ENCODE data around the gene CD274. TPM values are rescaled to one million over a fixed set of nuclear protein-coding genes. Genes with fewer than 3 reads are reported as not detected.

CD274 gene
- total RNA-seq, 1 experiment from 2014 or later: 0.42 TPM

DNA sequence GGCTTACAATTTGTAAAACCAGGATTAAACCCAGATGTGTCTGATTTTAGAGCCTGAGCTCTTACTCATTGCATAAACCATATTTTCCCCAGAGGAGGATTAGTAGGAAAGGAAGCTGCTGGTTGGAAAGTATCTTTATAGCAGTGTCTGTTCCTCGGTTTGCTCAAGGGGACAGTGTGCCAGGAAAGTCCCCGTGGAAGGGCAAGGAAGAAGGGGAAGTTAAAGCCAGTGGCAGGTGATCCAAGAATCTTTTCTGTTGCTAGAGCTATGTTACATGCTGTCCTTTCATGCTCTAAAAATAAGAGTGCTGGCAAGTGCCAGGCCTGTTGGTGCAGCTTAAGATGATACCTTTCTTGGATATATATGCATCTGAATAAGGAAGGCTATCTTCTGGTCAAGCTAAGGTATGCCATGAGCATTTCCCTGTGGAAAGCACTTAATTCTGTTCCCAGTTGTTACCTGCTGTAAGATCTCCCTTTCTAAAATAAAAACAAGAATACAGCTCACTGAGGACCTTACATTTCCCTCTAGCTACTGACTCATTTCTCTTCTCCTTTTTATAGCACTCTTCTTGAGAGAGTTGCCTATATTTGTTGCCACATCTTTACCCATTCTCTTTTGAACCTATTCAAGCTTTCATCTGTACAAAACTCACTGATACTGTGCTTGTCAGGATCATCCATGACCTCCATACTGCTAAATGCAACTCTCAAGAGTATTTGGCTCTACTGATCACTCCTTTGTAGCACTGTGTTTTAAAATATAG, 68.0 kb downstream of the CD274 start (continued):
- TF ChIP-seq TEAD4 (CRISPR knock-in tag; IDR thresholded peaks at IDR 0.05): no peak
- TF ChIP-seq, protein P1, sequence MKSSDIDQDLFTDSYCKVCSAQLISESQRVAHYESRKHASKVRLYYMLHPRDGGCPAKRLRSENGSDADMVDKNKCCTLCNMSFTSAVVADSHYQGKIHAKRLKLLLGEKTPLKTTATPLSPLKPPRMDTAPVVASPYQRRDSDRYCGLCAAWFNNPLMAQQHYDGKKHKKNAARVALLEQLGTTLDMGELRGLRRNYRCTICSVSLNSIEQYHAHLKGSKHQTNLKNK (CRISPR knock-in tag; IDR thresholded peaks at IDR 0.05): no peak
- TF ChIP-seq ZNF416 (CRISPR knock-in tag; IDR thresholded peaks at IDR 0.05): no peak
- TF ChIP-seq, protein P2, sequence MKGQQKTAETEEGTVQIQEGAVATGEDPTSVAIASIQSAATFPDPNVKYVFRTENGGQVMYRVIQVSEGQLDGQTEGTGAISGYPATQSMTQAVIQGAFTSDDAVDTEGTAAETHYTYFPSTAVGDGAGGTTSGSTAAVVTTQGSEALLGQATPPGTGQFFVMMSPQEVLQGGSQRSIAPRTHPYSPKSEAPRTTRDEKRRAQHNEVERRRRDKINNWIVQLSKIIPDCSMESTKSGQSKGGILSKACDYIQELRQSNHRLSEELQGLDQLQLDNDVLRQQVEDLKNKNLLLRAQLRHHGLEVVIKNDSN (CRISPR knock-in tag; IDR thresholded peaks at IDR 0.05): no peak
- TF ChIP-seq, protein P3, sequence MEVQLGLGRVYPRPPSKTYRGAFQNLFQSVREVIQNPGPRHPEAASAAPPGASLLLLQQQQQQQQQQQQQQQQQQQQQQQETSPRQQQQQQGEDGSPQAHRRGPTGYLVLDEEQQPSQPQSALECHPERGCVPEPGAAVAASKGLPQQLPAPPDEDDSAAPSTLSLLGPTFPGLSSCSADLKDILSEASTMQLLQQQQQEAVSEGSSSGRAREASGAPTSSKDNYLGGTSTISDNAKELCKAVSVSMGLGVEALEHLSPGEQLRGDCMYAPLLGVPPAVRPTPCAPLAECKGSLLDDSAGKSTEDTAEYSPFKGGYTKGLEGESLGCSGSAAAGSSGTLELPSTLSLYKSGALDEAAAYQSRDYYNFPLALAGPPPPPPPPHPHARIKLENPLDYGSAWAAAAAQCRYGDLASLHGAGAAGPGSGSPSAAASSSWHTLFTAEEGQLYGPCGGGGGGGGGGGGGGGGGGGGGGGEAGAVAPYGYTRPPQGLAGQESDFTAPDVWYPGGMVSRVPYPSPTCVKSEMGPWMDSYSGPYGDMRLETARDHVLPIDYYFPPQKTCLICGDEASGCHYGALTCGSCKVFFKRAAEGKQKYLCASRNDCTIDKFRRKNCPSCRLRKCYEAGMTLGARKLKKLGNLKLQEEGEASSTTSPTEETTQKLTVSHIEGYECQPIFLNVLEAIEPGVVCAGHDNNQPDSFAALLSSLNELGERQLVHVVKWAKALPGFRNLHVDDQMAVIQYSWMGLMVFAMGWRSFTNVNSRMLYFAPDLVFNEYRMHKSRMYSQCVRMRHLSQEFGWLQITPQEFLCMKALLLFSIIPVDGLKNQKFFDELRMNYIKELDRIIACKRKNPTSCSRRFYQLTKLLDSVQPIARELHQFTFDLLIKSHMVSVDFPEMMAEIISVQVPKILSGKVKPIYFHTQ (CRISPR knock-in tag; IDR thresholded peaks at IDR 0.05): no peak
- no peak for TF ChIP-seq JAZF1 (CRISPR knock-in tag; IDR thresholded peaks at IDR 0.05)
- no peak for TF ChIP-seq TP53 (CRISPR knock-in tag; IDR thresholded peaks at IDR 0.05)
- no peak for TF ChIP-seq NR1H2 (CRISPR knock-in tag; IDR thresholded peaks at IDR 0.05)
- TF ChIP-seq, protein P4, sequence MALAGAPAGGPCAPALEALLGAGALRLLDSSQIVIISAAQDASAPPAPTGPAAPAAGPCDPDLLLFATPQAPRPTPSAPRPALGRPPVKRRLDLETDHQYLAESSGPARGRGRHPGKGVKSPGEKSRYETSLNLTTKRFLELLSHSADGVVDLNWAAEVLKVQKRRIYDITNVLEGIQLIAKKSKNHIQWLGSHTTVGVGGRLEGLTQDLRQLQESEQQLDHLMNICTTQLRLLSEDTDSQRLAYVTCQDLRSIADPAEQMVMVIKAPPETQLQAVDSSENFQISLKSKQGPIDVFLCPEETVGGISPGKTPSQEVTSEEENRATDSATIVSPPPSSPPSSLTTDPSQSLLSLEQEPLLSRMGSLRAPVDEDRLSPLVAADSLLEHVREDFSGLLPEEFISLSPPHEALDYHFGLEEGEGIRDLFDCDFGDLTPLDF (CRISPR knock-in tag; IDR thresholded peaks at IDR 0.05): no peak
- no peak for TF ChIP-seq ETV6 (CRISPR knock-in tag; IDR thresholded peaks at IDR 0.05)
- no peak for TF ChIP-seq GABPB1 (CRISPR knock-in tag; IDR thresholded peaks at IDR 0.05)
- no peak for TF ChIP-seq SMAD4 (CRISPR knock-in tag; IDR thresholded peaks at IDR 0.05)
- TF ChIP-seq ATF1 (CRISPR knock-in tag; IDR thresholded peaks at IDR 0.05): no peak

DNA sequence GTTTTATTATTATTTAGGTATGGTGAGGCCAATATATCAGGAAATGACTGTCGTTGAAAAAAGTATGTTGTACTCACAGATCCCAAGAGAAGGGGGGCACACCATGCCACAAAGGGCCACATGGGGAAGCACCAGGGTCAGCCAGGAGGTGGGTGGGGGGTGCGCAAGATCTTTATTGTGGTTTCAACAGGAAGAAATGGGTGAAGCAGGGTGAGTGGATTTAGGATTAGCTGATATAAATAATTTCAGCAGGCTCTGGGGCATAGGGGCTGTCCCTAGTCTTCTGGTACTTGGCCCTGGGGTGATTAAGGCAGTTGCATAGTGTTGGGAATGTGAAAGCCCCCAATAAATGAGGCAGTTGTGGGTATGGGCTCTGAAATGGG, 68.6 kb downstream of the CD274 start:
- Mint-ChIP-seq H3K4me1 (peaks cover 29% of the 10 kb centered on the region), H3K27ac (no peak overlapping the region; the same call in 1 of the 2 replicates)
- CTCF ChIA-PET: no interaction called here

More for the DNA sequence above, 68.6 kb downstream of the CD274 start:
- Mint-ChIP-seq H3K27me3 (ENCODE audit: low read depth) (no peaks in the 10 kb centered on the region; the same call in 1 of the 2 replicates), H3K4me3 (no peak overlapping the region), H3K36me3 (no peaks in the 10 kb centered on the region), H3K9me3 (no peaks in the 10 kb centered on the region)
- POLR2A ChIA-PET: no interaction called here
- ATAC-seq (no peak; the same call in 1 of the 2 replicates), DNase-seq (ENCODE audit: low spot score) (no peak)
- TF ChIP-seq NR1H2 (CRISPR knock-in tag; IDR thresholded peaks at IDR 0.05) (no peak), NFATC4 (CRISPR knock-in tag; IDR thresholded peaks at IDR 0.05) (no peak)
- TF ChIP-seq, protein P5, sequence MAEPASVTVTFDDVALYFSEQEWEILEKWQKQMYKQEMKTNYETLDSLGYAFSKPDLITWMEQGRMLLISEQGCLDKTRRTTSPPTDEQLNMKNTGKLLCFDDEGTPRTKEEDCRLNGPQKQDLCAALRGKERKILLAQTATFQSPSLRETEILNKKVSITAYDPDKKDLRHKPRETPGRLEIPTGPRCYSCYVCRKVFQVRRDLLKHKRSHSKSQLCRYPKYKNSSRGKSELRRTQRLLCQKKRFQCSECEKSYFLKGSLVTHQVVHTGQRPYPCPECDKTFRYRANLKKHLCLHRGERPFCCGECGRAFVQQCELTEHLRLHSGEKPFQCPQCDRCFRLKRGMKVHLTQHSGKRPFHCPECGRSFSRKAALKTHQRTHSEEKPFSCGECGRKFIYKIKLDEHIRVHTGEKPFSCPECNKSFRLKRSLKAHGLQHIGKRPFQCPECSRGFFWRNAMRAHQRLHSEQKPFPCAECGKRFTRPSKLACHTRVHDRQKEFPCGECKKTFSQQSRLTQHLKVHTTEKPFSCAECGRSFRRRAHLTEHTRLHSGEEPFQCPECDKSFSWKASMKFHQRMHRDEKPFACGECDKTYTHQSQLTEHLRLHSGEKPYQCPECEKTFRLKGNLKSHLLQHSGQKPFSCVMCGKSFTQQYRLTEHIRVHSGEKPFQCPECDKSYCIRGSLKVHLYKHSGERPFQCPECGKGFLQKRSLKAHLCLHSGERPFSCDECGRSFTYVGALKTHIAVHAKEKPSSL (CRISPR knock-in tag; conservative IDR thresholded peaks at IDR 0.05): no peak

Other genes starting within 250 kb of the CD274 start
- not detected in 3 replicates for gene INSL4, start 219.1 kb upstream of the CD274 start, total RNA-seq (2021)
- 4.0 to 4.7 TPM (median 4.3 TPM) in 3 replicates for gene RLN2, start 145.8 kb upstream of the CD274 start, total RNA-seq (2021)
- 0.66 to 0.89 TPM (median 0.87 TPM) in 3 replicates for gene RLN1, start 110.7 kb upstream of the CD274 start, total RNA-seq (2021)
- gene PLGRKT, start 12.6 kb upstream of the CD274 start, total RNA-seq (2021): 19.2 to 26.3 TPM (median 25.0 TPM) in 3 replicates
- not detected in 3 replicates for gene PDCD1LG2, start 60.0 kb downstream of the CD274 start, total RNA-seq (2021)
- gene RIC1, start 178.6 kb downstream of the CD274 start, total RNA-seq (2021): 17.4 to 18.9 TPM (median 17.8 TPM) in 3 replicates

Data from WTC11 (cell line).